ENCODE measurements around the gene LETMD1.
"Not testable (repeated sequence)": the region's sequence is repeated elsewhere in the genome, so short reads cannot be mapped to it uniquely, and the experiment has no call there.

LETMD1 gene

GRCh38 chr12:51077930-51078329, 29.8 kb downstream of the LETMD1 start:
- no peak for DNase-seq (ENCODE audit: low read depth in 2 of 2)

- DNase-seq (ENCODE audit: low read depth in 2 of 2): not testable (repeated sequence)
These were observed 30.2 kb downstream of the LETMD1 start for GRCh38 chr12:51078346-51078745.

GRCh38 chr12:51078866-51079265, 30.7 kb downstream of the LETMD1 start:
- DNase-seq (ENCODE audit: low read depth in 2 of 2): not testable (repeated sequence)

GRCh38 chr12:51080136-51080535, 32.0 kb downstream of the LETMD1 start:
- DNase-seq (ENCODE audit: low read depth in 2 of 2): no peak

- no peak for DNase-seq (ENCODE audit: low read depth in 2 of 2)
These were observed 33.3 kb downstream of the LETMD1 start for GRCh38 chr12:51081421-51081820.

GRCh38 chr12:51082561-51083125, 34.5 kb downstream of the LETMD1 start:
- DNase-seq (ENCODE audit: low read depth in 2 of 2): no peak

GRCh38 chr12:51083126-51083833, 35.2 kb downstream of the LETMD1 start, which contains the start of gene CSRNP2:
TSS of gene CSRNP2 (minus strand) at chr12:51083596. CDS start at chr12:51076561, 7,035 bp downstream.
- DNase-seq (ENCODE audit: low read depth in 2 of 2): peak; percentile 90 to 92

- DNase-seq (ENCODE audit: low read depth in 2 of 2): no peak
These were observed 37.6 kb downstream of the LETMD1 start for GRCh38 chr12:51085757-51086156.

GRCh38 chr12:51086933-51087332, 38.8 kb downstream of the LETMD1 start:
- DNase-seq (ENCODE audit: low read depth in 2 of 2): no peak

GRCh38 chr12:51087818-51088217, 39.7 kb downstream of the LETMD1 start:
- DNase-seq (ENCODE audit: low read depth in 2 of 2): no peak

GRCh38 chr12:51090705-51091229, 42.6 kb downstream of the LETMD1 start:
- DNase-seq (ENCODE audit: low read depth in 2 of 2): no peak

GRCh38 chr12:51098611-51099010, 50.5 kb downstream of the LETMD1 start:
- no peak for DNase-seq (ENCODE audit: low read depth in 2 of 2)

- DNase-seq (ENCODE audit: low read depth in 2 of 2): no peak
These were observed 55.9 kb downstream of the LETMD1 start for GRCh38 chr12:51103977-51104376.

- DNase-seq (ENCODE audit: low read depth in 2 of 2): no peak
These were observed 60.0 kb downstream of the LETMD1 start for GRCh38 chr12:51108136-51108535.

Measured in stimulated activated CD8-positive, alpha-beta memory T cell treated with anti-CD3 and anti-CD28 coated beads, Interleukin-15, amount 100 ng/mL, for 48 hours (primary cell).